Endothelial cell of umbilical vein (primary cell): ENCODE results near the gene RBM44.

ENCODE experiments used
- CTCF ChIP-seq, 2 donors: IDR thresholded peaks; 1 replicate in 1 of 2; 2 replicates in 1 of 2; pipeline ENCODE4 v1.5.1; 2011; ENCODE audit warnings: low read length in 2 of 2, mild to moderate bottlenecking in 2 of 2, moderate library complexity in 2 of 2, control low read depth in 1 of 2, inconsistent platforms in 1 of 2, low read depth in 1 of 2; ENCODE audit not compliant: insufficient read depth in 1 of 2; ENCODE audit errors: extremely low read depth in 1 of 2
- EZH2 ChIP-seq: IDR thresholded peaks from 2 replicates; pipeline ENCODE4 v1.6.1; 2012; ENCODE audit warnings: borderline replicate concordance, low read depth, mild to moderate bottlenecking, moderate library complexity, low read length, inconsistent platforms; ENCODE audit not compliant: severe bottlenecking
- MAX ChIP-seq: IDR thresholded peaks from 2 replicates; pipeline ENCODE4 v1.6.1; 2011; ENCODE audit not compliant: insufficient read depth, insufficient read length
- MYC ChIP-seq: IDR thresholded peaks from one replicate; pipeline ENCODE4 v1.6.1; 2011; ENCODE audit warnings: mild to moderate bottlenecking, low read depth, low read length
- POLR2A ChIP-seq: IDR thresholded peaks from 2 replicates; pipeline ENCODE4 v1.6.1; 2012; ENCODE audit warnings: low read depth, mild to moderate bottlenecking, control low read depth, low read length
- POLR2AphosphoS5 ChIP-seq: IDR thresholded peaks from 2 replicates; pipeline ENCODE4 v1.6.1; 2012; ENCODE audit warnings: low read depth, mild to moderate bottlenecking, control low read depth, low read length, moderate library complexity; ENCODE audit not compliant: insufficient read depth

GRCh38 chr2:237799060-237799428 lies 465 bp downstream of the RBM44 start:
- TF ChIP-seq CTCF (IDR thresholded peaks at IDR 0.05; ENCODE audit: extremely low read depth in 1 of 2, insufficient read depth in 1 of 2, low read depth in 1 of 2, low read length in 2 of 2) (no peak), EZH2 (no peak), POLR2AphosphoS5 (no peak), POLR2A (no peak), MYC (no peak), MAX (no peak)
